Measurements from ENCODE around the gene MX1. TPM values are rescaled to one million over a fixed set of nuclear protein-coding genes. Genes with fewer than 3 reads are reported as not detected.

MX1 gene
- total and polyA plus RNA-seq, 2 experiments from 2014 or later, result not detected

GRCh38 chr21:41447356-41447755 lies 21.3 kb downstream of the MX1 start:
- Histone ChIP-seq H3K4me1 (ENCODE audit: low read depth) (no peaks in the 10 kb centered on the region), H3K4me3 (no peak overlapping the region), H3K9me3 (ENCODE audit: low read depth) (no peaks in the 10 kb centered on the region), H3K27ac (no peak overlapping the region), H3K27me3 (no peaks in the 10 kb centered on the region), H3K36me3 (no peaks in the 10 kb centered on the region)
- no peak for TF ChIP-seq CTCF (IDR thresholded peaks at IDR 0.05; ENCODE audit: low read depth, low read length)
- DNase-seq (ENCODE audit: low read depth in 1 of 2, low spot score in 1 of 2), result no peak

GRCh38 chr21:41449613-41450012 lies 23.6 kb downstream of the MX1 start:
- H3K27ac ChIP-seq, result no peak overlapping the region
- H3K36me3 ChIP-seq, result no peaks in the 10 kb centered on the region
- no peak for TF ChIP-seq CTCF (IDR thresholded peaks at IDR 0.05; ENCODE audit: low read depth, low read length)
- no peaks in the 10 kb centered on the region for H3K4me1 ChIP-seq (ENCODE audit: low read depth)
- H3K9me3 ChIP-seq (ENCODE audit: low read depth), result no peaks in the 10 kb centered on the region
- no peak for DNase-seq (ENCODE audit: low read depth in 1 of 2, low spot score in 1 of 2)
- no peaks in the 10 kb centered on the region for H3K27me3 ChIP-seq
- H3K4me3 ChIP-seq, result no peak overlapping the region

GRCh38 chr21:41451753-41452676 lies 26.0 kb downstream of the MX1 start:
- TF ChIP-seq CTCF (IDR thresholded peaks at IDR 0.05; ENCODE audit: low read depth, low read length), result no peak
- no peaks in the 10 kb centered on the region for H3K36me3 ChIP-seq

GRCh38 chr21:41453198-41453597 lies 27.2 kb downstream of the MX1 start:
- no peaks in the 10 kb centered on the region for H3K9me3 ChIP-seq (ENCODE audit: low read depth)
- no peaks in the 10 kb centered on the region for H3K4me1 ChIP-seq (ENCODE audit: low read depth)
- no peak overlapping the region for H3K4me3 ChIP-seq
- no peak overlapping the region for H3K27ac ChIP-seq
- H3K27me3 ChIP-seq, result no peaks in the 10 kb centered on the region
- no peaks in the 10 kb centered on the region for H3K36me3 ChIP-seq
- no peak for TF ChIP-seq CTCF (IDR thresholded peaks at IDR 0.05; ENCODE audit: low read depth, low read length)
- no peak for DNase-seq (ENCODE audit: low read depth in 1 of 2, low spot score in 1 of 2)

More at GRCh38 chr21:41451753-41452676, 26.0 kb downstream of the MX1 start:
- Histone ChIP-seq H3K27ac (no peak overlapping the region), H3K4me1 (ENCODE audit: low read depth) (no peaks in the 10 kb centered on the region), H3K4me3 (no peak overlapping the region), H3K9me3 (ENCODE audit: low read depth) (no peaks in the 10 kb centered on the region), H3K27me3 (no peaks in the 10 kb centered on the region)
- no peak for DNase-seq (ENCODE audit: low read depth in 1 of 2, low spot score in 1 of 2)

- Histone ChIP-seq H3K27me3 (no peaks in the 10 kb centered on the region), H3K36me3 (no peaks in the 10 kb centered on the region), H3K4me3 (no peak overlapping the region), H3K4me1 (ENCODE audit: low read depth) (no peaks in the 10 kb centered on the region), H3K27ac (no peak overlapping the region), H3K9me3 (ENCODE audit: low read depth) (no peaks in the 10 kb centered on the region)
- no peak for TF ChIP-seq CTCF (IDR thresholded peaks at IDR 0.05; ENCODE audit: low read depth, low read length)
- DNase-seq (ENCODE audit: low read depth in 1 of 2, low spot score in 1 of 2), result no peak
Measured at GRCh38 chr21:41453761-41454160, 27.7 kb downstream of the MX1 start.
